ENCODE data around the gene LAP3.
A peak's percentile ranks its signal among the peaks of the same experiment; 100 is the strongest.
"Not testable (repeated sequence)": the region's sequence is repeated elsewhere in the genome, so short reads cannot be mapped to it uniquely, and the experiment has no call there.

Gene LAP3

DNA sequence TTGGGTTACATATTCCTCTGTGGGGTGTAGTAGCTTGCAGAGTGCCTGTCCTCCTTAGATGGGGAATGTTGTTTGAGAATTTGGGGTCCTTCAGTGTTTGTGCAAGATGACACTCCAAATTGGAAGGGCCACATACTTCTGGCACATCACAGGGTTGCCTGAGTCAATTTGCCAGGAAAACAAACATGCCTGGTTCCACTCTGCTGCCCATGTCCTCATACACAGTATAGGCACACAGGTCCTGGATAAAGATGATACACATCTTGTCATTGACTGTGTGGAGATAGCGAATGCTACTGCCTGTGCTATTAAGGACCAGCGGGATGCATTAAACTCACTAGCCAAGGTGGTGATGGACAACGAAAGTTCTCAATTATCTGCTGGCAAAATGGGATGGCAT is 11.2 kb upstream of the LAP3 start:
- H3K4me3 ChIP-seq (ENCODE audit: low read depth in 1 of 2, low read length in 2 of 2): no peak overlapping the region
- H3K27me3 ChIP-seq (ENCODE audit: low read depth, low read length): no peaks in the 10 kb centered on the region
- no peaks in the 10 kb centered on the region for H3K4me1 ChIP-seq (ENCODE audit: control insufficient read depth in 1 of 2, insufficient read depth in 2 of 2, low read length in 2 of 2)
- no peaks in the 10 kb centered on the region for H3K9me3 ChIP-seq (ENCODE audit: control insufficient read depth in 1 of 2, low read length in 2 of 2)
- H3K36me3 ChIP-seq (ENCODE audit: control insufficient read depth in 1 of 2, insufficient read depth in 2 of 2, low read length in 2 of 2): no peaks in the 10 kb centered on the region
- H3K27ac ChIP-seq (ENCODE audit: low read length): no peak overlapping the region

DNA sequence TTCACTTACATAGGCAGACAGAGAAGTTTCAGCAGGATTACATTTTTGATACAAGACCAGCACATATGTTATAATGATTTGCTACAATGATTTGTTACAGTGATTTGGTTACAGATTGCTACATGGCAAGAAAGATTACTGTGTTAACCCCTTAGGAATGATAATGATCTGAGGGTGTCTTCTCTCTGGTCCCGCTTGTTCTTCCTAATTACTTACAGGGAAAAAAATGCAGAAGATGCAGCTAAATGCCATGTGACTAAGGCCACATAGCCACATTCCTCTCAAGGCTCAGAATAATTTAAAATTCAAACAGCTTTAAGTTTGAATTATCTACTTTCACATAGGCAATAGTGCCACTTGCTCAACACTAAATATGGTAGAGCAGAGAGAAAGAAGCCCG is 9.7 kb upstream of the LAP3 start:
- H3K4me3 ChIP-seq (ENCODE audit: low read depth in 1 of 2, low read length in 2 of 2): no peak overlapping the region
- no peaks in the 10 kb centered on the region for H3K36me3 ChIP-seq (ENCODE audit: control insufficient read depth in 1 of 2, insufficient read depth in 2 of 2, low read length in 2 of 2)
- no peaks in the 10 kb centered on the region for H3K9me3 ChIP-seq (ENCODE audit: control insufficient read depth in 1 of 2, low read length in 2 of 2)
- no peaks in the 10 kb centered on the region for H3K4me1 ChIP-seq (ENCODE audit: control insufficient read depth in 1 of 2, insufficient read depth in 2 of 2, low read length in 2 of 2)
- no peaks in the 10 kb centered on the region for H3K27me3 ChIP-seq (ENCODE audit: low read depth, low read length)
- H3K27ac ChIP-seq (ENCODE audit: low read length): no peak overlapping the region

DNA sequence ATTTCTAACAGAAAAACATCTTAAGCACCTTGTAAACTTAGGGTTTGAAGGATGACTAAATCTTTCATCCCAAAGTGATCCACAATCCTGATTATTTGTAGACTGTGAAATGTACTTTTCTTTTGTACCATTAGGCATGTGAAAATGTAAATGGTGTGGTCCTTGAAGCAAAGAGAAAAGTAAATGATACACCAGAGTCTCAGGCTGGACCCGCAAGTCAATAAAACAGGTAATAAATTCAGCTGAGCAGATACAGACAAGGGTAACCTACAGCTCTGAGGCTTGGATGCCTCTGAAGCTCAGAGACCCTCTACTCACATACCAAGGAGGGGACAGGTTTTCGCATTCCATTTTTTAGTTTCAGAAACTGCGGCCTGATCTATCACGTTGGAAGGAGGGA is 2.8 kb upstream of the LAP3 start:
- Histone ChIP-seq H3K9me3 (ENCODE audit: control insufficient read depth in 1 of 2, low read length in 2 of 2) (no peaks in the 10 kb centered on the region), H3K4me3 (ENCODE audit: low read depth in 1 of 2, low read length in 2 of 2) (no peak overlapping the region), H3K27me3 (ENCODE audit: low read depth, low read length) (no peaks in the 10 kb centered on the region), H3K4me1 (ENCODE audit: control insufficient read depth in 1 of 2, insufficient read depth in 2 of 2, low read length in 2 of 2) (peaks cover 0 to 12% of the 10 kb centered on the region in 2 donors), H3K27ac (ENCODE audit: low read length) (no peak overlapping the region), H3K36me3 (ENCODE audit: control insufficient read depth in 1 of 2, insufficient read depth in 2 of 2, low read length in 2 of 2) (no peaks in the 10 kb centered on the region)

DNA sequence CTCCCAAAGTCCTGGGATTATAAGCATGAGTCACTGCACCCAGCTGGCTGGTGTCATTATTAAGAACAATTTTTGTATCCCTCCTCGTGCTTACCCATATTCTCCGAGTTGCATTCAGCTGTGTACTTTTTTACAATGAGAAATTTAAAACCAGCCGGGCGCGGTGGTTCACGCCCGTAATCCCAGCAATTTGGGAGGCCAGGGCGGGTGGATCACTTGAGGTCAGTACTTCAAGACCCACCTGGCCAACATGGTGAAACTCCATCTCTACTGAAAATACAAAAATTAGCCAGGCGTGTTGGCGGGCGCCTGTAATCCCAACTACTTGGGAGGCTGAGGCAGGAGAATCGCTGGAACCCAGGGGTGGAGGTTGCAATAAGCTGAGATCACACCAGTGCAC is 1.8 kb upstream of the LAP3 start:
- peaks cover 0 to 16% of the 10 kb centered on the region in 2 donors for H3K4me1 ChIP-seq (ENCODE audit: control insufficient read depth in 1 of 2, insufficient read depth in 2 of 2, low read length in 2 of 2)
- H3K4me3 ChIP-seq (ENCODE audit: low read depth in 1 of 2, low read length in 2 of 2): not testable (repeated sequence)

DNA sequence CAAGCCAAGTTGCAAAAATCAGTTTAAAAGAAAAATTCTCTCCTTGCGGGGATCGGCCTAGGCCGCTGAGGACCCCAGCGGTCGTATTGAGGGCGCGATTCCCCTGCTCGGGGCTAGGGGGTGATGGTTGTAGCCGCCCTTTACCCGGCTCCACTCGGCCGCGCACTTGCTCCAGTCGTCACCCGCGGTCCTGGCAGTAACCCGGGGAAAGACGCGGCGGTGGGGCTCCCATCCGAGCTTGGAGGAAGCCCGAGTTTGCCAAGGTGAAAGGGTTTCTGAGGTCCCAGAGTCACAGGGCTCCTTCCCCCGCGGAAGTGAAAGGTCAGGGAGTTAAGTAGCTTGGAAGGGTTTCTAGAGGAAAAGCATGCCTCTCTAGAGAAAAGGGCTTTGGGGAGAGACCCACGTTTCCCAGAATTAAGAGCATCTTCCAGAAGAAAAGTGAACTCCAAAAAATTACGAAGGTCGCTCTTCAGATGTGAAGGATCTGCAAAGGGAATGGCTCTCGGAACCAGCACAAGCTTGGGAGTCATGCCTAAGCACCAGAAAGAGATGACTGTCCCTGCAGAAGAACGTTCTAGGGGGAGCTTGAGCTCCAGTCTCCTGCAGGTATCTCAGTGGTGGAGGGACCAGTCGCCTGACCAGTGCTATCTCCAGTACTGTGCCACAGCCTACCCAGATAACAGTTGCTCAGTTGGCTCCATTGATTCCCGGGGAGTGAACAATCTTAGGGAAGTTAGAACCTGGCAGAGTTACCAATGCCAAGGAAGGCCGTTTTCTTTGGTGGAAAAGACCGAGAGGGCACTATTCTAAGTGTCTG is 875 bp downstream of the LAP3 start:
- Histone ChIP-seq H3K4me1 (ENCODE audit: control insufficient read depth in 1 of 2, insufficient read depth in 2 of 2, low read length in 2 of 2) (peaks cover 0 to 16% of the 10 kb centered on the region in 2 donors), H3K27ac (ENCODE audit: low read length) (peak overlapping the region; percentile 87), H3K4me3 (ENCODE audit: low read depth in 1 of 2, low read length in 2 of 2) (peak overlapping the region; percentile 75 to 85), H3K36me3 (ENCODE audit: control insufficient read depth in 1 of 2, insufficient read depth in 2 of 2, low read length in 2 of 2) (peaks cover 9 to 18% of the 10 kb centered on the region in 2 donors), H3K9me3 (ENCODE audit: control insufficient read depth in 1 of 2, low read length in 2 of 2) (no peaks in the 10 kb centered on the region), H3K27me3 (ENCODE audit: low read depth, low read length) (no peaks in the 10 kb centered on the region)

More for the DNA sequence above, 1.8 kb upstream of the LAP3 start:
- H3K9me3 ChIP-seq (ENCODE audit: control insufficient read depth in 1 of 2, low read length in 2 of 2); H3K36me3 ChIP-seq (ENCODE audit: control insufficient read depth in 1 of 2, insufficient read depth in 2 of 2, low read length in 2 of 2); H3K27ac ChIP-seq (ENCODE audit: low read length); H3K27me3 ChIP-seq (ENCODE audit: low read depth, low read length): not testable (repeated sequence)

DNA sequence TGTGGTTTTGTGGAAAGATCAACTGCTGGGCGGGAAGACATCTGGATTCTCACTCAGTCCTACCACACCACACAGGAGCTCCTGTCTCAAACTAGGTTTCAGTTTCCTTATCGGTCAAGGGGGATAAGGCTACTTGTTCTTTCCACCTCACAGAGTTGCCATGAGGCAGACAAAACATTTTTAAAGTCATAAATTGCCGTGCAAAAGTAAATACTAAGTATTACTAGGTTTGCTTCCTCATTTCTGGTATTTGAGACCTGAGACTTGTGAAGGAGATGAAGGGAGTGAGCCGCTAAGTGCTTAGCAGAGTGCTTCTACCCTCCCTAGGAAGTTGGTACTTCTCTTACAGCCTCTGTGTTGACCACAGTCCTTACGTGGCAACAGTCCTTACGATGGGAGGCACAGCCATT is 1.5 kb downstream of the LAP3 start:
- peak overlapping the region; percentile 75 to 85 for H3K4me3 ChIP-seq (ENCODE audit: low read depth in 1 of 2, low read length in 2 of 2)
- H3K27ac ChIP-seq (ENCODE audit: low read length): peak overlapping the region; percentile 87
- peaks cover 15 to 24% of the 10 kb centered on the region in 2 donors for H3K36me3 ChIP-seq (ENCODE audit: control insufficient read depth in 1 of 2, insufficient read depth in 2 of 2, low read length in 2 of 2)
- H3K9me3 ChIP-seq (ENCODE audit: control insufficient read depth in 1 of 2, low read length in 2 of 2): no peaks in the 10 kb centered on the region
- H3K27me3 ChIP-seq (ENCODE audit: low read depth, low read length): no peaks in the 10 kb centered on the region
- peaks cover 0 to 16% of the 10 kb centered on the region in 2 donors for H3K4me1 ChIP-seq (ENCODE audit: control insufficient read depth in 1 of 2, insufficient read depth in 2 of 2, low read length in 2 of 2)

DNA sequence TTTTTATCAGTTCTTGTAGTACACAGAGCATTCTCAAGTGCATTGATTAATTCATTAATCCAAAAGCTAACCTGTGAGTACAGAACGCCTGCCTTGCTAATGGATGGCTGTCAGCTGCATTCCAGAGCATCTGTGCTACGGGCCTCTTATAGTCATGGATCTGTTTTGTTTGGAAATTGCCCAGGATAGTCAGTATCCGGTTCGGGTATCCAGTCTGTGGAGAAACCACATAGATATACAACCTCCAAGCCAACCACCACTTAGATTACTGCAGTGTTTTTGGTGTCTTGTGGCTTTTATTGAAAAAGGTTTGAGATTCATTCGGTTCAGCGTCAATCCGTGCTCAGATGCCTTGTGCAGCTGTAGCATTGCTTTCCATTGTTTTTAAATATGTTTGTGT is 4.0 kb downstream of the LAP3 start:
- Histone ChIP-seq H3K9me3 (ENCODE audit: control insufficient read depth in 1 of 2, low read length in 2 of 2) (no peaks in the 10 kb centered on the region), H3K36me3 (ENCODE audit: control insufficient read depth in 1 of 2, insufficient read depth in 2 of 2, low read length in 2 of 2) (peaks cover 40 to 48% of the 10 kb centered on the region in 2 donors), H3K4me3 (ENCODE audit: low read depth in 1 of 2, low read length in 2 of 2) (no peak overlapping the region), H3K27ac (ENCODE audit: low read length) (peak overlapping the region; percentile 85), H3K27me3 (ENCODE audit: low read depth, low read length) (no peaks in the 10 kb centered on the region), H3K4me1 (ENCODE audit: control insufficient read depth in 1 of 2, insufficient read depth in 2 of 2, low read length in 2 of 2) (peaks cover 0 to 16% of the 10 kb centered on the region in 2 donors)

DNA sequence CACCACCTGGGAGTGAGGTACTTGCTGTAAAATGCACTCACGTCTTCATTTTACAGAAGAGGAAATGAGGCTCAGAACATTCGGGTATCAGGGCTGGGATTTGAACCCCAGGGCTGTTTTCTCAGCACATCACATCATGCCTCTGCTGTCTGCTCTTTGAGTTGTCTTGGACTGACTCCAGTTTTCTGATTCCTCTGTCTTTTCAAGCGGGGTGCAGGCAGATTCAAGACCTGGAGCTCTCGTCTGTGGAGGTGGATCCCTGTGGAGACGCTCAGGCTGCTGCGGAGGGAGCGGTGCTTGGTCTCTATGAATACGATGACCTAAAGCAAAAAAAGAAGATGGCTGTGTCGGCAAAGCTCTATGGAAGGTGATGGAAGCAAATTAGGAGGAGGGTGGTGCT is 6.3 kb downstream of the LAP3 start:
- Histone ChIP-seq H3K4me1 (ENCODE audit: control insufficient read depth in 1 of 2, insufficient read depth in 2 of 2, low read length in 2 of 2) (peaks cover 0 to 10% of the 10 kb centered on the region in 2 donors), H3K36me3 (ENCODE audit: control insufficient read depth in 1 of 2, insufficient read depth in 2 of 2, low read length in 2 of 2) (peaks cover 63 to 64% of the 10 kb centered on the region in 2 donors), H3K4me3 (ENCODE audit: low read depth in 1 of 2, low read length in 2 of 2) (no peak overlapping the region), H3K27me3 (ENCODE audit: low read depth, low read length) (no peaks in the 10 kb centered on the region), H3K27ac (ENCODE audit: low read length) (no peak overlapping the region), H3K9me3 (ENCODE audit: control insufficient read depth in 1 of 2, low read length in 2 of 2) (no peaks in the 10 kb centered on the region)

DNA sequence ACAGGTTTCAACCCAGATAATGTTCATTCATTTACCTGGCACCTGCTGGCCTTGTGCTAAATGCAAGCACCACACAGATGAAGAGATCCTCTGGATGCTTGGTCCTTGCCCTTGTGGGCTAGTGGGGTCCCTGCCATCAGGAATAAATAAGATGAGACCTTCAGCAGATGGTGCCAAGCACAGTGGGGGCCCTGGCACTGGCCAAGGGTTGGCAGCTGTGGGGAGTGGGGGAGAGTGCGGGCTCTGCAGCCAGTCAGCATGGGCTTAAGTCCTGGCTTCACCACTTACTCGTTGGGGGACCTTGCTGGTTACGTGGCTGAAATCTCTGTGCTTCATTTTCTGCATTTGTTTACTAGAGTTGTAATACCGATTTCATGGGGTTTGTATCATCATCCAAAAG is 6.9 kb downstream of the LAP3 start:
- Histone ChIP-seq H3K9me3 (ENCODE audit: control insufficient read depth in 1 of 2, low read length in 2 of 2) (no peaks in the 10 kb centered on the region), H3K4me1 (ENCODE audit: control insufficient read depth in 1 of 2, insufficient read depth in 2 of 2, low read length in 2 of 2) (peaks cover 0 to 4% of the 10 kb centered on the region in 2 donors), H3K27me3 (ENCODE audit: low read depth, low read length) (no peaks in the 10 kb centered on the region), H3K4me3 (ENCODE audit: low read depth in 1 of 2, low read length in 2 of 2) (no peak overlapping the region), H3K36me3 (ENCODE audit: control insufficient read depth in 1 of 2, insufficient read depth in 2 of 2, low read length in 2 of 2) (peaks cover 69 to 70% of the 10 kb centered on the region in 2 donors), H3K27ac (ENCODE audit: low read length) (no peak overlapping the region)

DNA sequence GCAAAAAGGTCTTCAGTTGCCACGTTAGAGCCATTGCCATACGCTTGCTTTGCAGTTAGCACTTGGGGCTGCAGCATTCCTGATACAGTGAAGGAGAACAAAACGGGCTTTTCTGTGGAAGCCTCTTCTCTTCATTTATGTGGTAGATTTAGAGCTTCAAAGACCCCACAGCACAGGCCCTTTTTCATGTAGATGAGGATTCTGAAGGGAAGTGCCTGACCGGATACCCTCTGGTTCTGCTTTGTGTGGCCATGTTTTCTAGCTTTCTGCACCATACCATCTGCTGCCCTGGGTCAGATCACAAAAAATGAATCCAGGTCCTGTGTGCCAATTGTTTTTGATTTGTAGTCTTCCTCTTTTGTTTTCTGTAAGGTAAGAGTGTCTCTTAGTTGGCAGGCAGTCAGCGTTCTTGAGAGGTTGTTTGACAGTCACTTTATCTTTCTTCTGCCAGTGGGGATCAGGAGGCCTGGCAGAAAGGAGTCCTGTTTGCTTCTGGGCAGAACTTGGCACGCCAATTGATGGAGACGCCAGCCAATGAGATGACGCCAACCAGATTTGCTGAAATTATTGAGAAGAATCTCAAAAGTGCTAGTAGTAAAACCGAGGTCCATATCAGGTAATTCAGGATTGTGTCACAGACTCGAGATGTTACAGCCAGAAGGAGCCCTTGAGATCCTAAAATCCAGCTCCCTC is 7.7 kb downstream of the LAP3 start:
- no peak overlapping the region for H3K4me3 ChIP-seq (ENCODE audit: low read depth in 1 of 2, low read length in 2 of 2)
- H3K27ac ChIP-seq (ENCODE audit: low read length): no peak overlapping the region
- peaks cover 0 to 1% of the 10 kb centered on the region in 2 donors for H3K4me1 ChIP-seq (ENCODE audit: control insufficient read depth in 1 of 2, insufficient read depth in 2 of 2, low read length in 2 of 2)
- H3K9me3 ChIP-seq (ENCODE audit: control insufficient read depth in 1 of 2, low read length in 2 of 2): no peaks in the 10 kb centered on the region
- no peaks in the 10 kb centered on the region for H3K27me3 ChIP-seq (ENCODE audit: low read depth, low read length)
- H3K36me3 ChIP-seq (ENCODE audit: control insufficient read depth in 1 of 2, insufficient read depth in 2 of 2, low read length in 2 of 2): peaks cover 74 to 77% of the 10 kb centered on the region in 2 donors

DNA sequence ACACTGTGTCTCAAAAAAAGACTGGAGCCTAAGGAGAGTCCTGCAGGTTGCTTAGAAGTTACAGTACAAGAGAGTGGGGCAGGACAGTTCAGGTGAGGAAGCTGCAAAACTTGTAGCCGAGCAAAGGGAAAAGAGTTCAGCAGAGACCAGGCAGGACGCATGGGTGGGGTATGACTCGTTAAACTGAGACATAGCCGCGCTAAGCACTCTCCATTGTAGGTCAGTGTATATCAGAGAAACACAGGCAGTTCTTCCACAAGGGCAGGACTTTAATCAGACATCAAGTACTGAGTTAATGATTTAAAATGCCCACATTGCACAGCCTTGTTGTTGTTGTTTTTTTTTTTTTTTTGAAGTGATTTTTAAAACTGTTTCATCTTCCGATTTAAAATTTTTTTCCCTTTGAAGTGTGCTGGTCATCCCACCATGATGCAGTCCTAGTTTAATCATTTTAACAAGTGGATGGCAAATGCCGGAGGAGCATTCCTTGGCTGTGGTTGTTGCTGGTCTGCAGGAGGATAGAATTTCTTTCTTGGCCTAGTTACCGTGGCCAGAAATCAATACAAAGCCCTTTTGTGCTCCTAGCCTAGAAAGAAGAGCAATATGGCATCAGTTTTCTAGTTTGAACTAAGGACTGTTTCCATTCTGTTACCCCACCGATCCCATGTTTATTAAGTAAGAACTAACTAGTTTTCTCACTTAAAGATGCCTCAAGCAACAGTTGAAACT is 10.3 kb downstream of the LAP3 start:
- peaks cover 77 to 89% of the 10 kb centered on the region in 2 donors for H3K36me3 ChIP-seq (ENCODE audit: control insufficient read depth in 1 of 2, insufficient read depth in 2 of 2, low read length in 2 of 2)
- H3K4me3 ChIP-seq (ENCODE audit: low read depth in 1 of 2, low read length in 2 of 2): no peak overlapping the region
- H3K9me3 ChIP-seq (ENCODE audit: control insufficient read depth in 1 of 2, low read length in 2 of 2): no peaks in the 10 kb centered on the region
- no peak overlapping the region for H3K27ac ChIP-seq (ENCODE audit: low read length)
- H3K4me1 ChIP-seq (ENCODE audit: control insufficient read depth in 1 of 2, insufficient read depth in 2 of 2, low read length in 2 of 2): no peaks in the 10 kb centered on the region
- no peaks in the 10 kb centered on the region for H3K27me3 ChIP-seq (ENCODE audit: low read depth, low read length)
